Non-pigmented ciliary epithelial cell (primary cell): ENCODE measurements around the gene USP50.
"Not testable (repeated sequence)": the region's sequence is repeated elsewhere in the genome, so short reads cannot be mapped to it uniquely, and the experiment has no call there.

Experiments used
- DNase-seq: peaks from one replicate; pipeline ENCODE4 v3.0.0-alpha.2; 2010; ENCODE audit warnings: low read depth

The USP50 gene

DNA sequence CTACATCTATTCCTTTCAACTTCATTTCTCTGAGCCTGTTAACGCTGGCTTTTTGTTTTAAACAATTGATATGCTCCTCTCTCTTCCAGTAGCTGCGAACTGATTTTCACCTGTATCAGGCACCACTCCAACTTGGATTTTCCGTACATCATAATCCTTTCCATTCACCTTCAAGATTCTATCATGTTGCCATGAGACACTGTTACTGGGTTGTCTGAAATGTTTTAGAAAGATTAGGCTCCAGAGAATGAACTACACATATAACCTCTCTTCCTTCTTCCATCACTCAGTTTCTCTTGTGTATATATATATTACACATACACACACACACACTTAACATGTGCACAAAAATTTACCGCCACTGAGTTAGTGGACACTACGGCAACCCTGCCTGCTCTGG, at the start of gene USP50:
Gene USP50 (minus strand): TSS at position 101 of the 400 bp plus-strand sequence. CDS start 141 bp downstream, outside the sequence.
- no peak for DNase-seq

GRCh38 chr15:50594311-50594710, 47.8 kb upstream of the USP50 start:
- DNase-seq, result no peak

DNA sequence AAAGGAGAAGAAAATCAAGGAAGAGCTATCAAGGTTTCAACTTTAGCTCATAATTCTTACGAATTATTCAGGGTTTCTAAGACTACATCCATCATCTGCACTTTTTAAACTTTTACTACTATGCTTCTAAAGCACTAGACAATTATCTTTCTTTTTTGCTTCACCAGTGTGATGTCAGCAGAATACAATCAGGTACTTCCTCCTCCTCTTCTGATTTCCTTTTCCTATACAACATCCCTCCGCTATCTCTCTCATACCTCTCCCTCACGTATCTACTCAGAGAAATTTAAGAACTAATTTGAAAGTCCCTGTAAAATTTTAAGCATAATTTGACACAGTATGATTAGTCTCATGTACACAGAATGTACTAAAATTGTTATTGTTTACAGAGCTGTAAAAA, 47.3 kb upstream of the USP50 start:
- DNase-seq, result no peak

- DNase-seq, result no peak
Measured at GRCh38 chr15:50590288-50590687, 43.8 kb upstream of the USP50 start.

GRCh38 chr15:50577492-50577891, 31.0 kb upstream of the USP50 start:
- DNase-seq, result no peak

GRCh38 chr15:50576166-50576565, 29.7 kb upstream of the USP50 start:
- DNase-seq, result no peak

GRCh38 chr15:50573842-50574241, 27.4 kb upstream of the USP50 start:
- not testable (repeated sequence) for DNase-seq

DNA sequence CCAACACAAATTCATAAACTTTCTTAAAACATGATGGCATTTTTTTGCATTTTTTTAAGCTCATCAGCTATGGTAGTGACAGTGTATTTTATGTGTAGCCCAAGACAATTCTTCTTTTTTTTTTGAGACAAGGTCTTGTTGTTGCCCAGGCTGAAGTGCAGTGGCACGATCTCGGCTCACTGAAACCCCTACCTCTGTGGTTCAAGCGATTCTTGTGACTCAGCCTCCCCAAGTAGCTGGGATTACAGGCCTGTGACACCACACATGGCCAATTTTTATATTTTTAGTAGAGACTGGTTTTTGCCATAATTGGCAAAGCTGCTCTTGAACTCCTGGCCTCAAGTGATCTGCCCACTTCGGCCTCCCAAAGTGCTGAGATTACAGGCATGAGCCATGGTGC, 17.3 kb upstream of the USP50 start:
- no peak for DNase-seq

GRCh38 chr15:50562735-50563640, 16.5 kb upstream of the USP50 start:
- DNase-seq, result no peak

GRCh38 chr15:50558012-50558411, 11.5 kb upstream of the USP50 start:
- no peak for DNase-seq

- no peak for DNase-seq
Measured at GRCh38 chr15:50556642-50557371, 10.3 kb upstream of the USP50 start.

- no peak for DNase-seq
Measured at GRCh38 chr15:50552238-50552637, 5.8 kb upstream of the USP50 start.

GRCh38 chr15:50549326-50549725, 2.9 kb upstream of the USP50 start:
- DNase-seq, result no peak

DNA sequence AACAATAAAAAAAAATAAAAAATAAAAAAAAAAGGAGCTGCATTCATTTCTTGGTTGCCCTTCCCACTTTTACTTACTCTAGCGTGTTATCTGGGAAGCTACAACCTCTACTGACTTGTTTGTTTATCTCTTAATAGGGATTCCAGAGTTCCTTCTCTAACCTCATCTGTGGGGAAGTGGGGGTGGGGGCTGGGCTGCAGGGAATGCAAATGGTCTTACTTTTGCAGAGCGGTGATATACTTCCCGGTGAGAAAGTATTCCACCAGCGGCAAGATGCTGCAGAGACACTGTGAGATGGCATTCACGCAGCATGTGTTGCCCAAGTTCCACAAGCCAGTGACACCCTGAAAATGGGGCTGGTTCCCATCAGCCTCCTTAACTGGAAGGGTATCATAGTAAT, 2.1 kb downstream of the USP50 start:
- no peak for DNase-seq

DNA sequence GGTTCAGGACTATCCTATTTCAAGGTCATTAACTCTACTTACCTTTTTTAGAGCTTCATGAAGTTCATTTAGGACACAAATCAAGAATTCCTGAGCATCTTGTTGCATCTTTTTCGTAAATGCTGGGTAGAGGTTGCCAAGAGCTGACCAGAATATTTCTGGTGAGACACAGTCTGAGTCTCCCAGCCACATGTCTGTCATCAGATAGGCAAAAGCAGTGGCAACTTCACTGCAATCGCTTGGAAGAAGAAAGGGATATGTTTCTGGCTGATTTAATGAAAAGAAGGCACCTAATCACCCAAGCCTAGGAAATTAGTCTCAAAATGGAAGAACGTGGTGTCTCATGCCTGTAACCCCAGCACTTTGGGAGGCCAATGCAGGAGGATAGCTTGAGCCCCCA, 2.9 kb downstream of the USP50 start:
- DNase-seq, result no peak

DNA sequence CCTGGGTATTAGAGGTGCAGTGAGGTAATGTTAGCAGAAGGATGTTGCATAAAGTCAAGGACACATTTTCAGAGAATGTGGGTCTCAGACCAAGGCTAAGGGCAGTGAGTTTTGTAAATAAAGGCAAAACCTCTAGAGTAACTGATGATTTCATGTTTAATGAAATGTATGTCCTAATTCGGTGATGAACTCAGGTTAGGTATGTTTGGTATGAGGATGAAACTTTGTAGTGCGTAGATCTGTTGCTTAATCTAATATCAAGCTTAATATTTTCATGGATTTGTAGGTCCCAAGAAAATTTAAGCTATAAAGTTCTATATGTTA, 3.6 kb downstream of the USP50 start:
- DNase-seq, result peak; percentile 24

DNA sequence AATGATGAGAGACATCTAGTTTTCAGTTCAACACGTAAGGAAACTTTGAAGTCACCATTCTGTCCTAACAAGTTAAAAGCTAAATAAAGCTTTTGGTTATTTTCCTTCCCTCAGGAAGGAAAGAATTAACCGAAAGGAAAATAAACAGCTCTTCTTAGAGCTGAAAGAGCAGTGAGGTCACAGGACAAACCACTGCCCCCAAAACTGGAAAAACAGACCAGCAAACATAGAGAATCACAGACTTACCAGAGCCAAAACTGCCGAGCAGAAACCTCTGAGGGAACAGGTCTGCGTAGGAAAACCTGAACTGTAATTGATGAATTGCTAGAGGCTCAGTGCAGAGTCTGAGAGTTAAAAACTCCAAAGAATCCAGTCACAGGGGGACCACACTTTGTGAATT, 14.7 kb downstream of the USP50 start:
- no peak for DNase-seq

DNA sequence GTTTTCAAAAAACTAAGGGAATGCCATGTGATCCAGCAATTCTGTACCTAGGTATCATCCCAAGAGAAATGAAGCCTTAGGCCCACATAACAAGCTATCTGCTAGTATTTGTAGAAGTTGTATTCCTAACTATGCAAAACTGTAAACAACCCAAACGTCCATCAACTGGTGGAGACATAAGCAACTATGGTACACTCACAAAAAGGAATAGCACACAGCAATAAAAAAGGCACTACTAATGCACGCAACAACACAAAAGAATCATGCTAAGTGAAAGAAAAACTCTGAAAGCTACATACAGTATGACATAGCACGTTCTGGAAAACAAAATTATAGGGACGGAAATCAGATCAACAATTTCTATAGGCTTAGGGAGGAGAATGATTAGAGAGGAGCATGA, 15.3 kb downstream of the USP50 start:
- no peak for DNase-seq

GRCh38 chr15:50523851-50524251, 22.6 kb downstream of the USP50 start:
- DNase-seq, result no peak

- no peak for DNase-seq
Measured at GRCh38 chr15:50519740-50520425, 26.6 kb downstream of the USP50 start.

- no peak for DNase-seq
Measured at GRCh38 chr15:50513001-50513400, 33.5 kb downstream of the USP50 start.

DNA sequence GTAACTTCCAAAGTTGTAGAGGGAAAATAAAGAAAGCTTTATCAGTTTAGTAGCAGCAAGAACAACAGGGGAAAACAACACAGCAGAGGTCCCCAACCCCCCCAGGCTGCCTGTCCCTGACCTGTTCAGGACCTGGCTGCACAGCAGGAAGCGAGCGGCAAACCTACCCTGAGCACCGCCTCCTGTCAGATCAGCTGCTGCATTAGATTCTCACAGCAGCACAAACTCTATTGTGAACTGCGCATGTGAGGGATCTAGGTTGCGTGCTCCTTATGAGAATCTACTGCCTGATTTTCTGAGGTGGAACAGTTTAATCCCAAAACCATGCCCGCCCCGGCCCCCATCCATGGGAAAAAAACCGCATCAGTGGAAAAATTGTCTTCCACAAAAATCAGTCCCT, 40.3 kb downstream of the USP50 start:
- peak; percentile 6 for DNase-seq

- DNase-seq, result not testable (repeated sequence)
Measured at GRCh38 chr15:50505656-50506055, 40.8 kb downstream of the USP50 start.
